Left colon (tissue), 2 donors: ENCODE results near the gene STK16. TPM values are rescaled to one million over a fixed set of nuclear protein-coding genes. Genes with fewer than 3 reads are reported as not detected.

Experiments
- ATAC-seq: fragments of 200-7000 bp; cut with Tn5 transposase; one replicate; pipeline ENCODE4 v1.9.1; 2020; ENCODE audit warnings: mild to moderate bottlenecking, moderate library complexity
- DNase-seq, 2 donors: peaks; one replicate each; pipeline ENCODE4 v3.0.0-alpha.2; 2020
- intact Hi-C, 2 donors: fragments of 100-400 bp; cut with DNase I in 1 of 2; cut with micrococcal nuclease in 1 of 2; formaldehyde crosslinking; loops; one replicate each; pipeline versions ENCODE4 v1.11.2 to v1.14.0; 2022; cut with DNase I, micrococcal nuclease
- total RNA-seq, 2 donors: library from RNA; stranded (reverse); fragmentation: NEBNext Ultra II Directional; extraction: Animal tissue kit (Norgen Biotek cat#: 25700); gene quantifications; one replicate each; pipeline ENCODE4 v1.2.1, GENCODE V29; 2021
- donor health status: DM: no; HTN: no; CAD: no.
- donor health status: DM: yes; HTN: yes; CAD: no.

Gene STK16
- total RNA-seq, 2 donors from 2014 or later = 41.9 to 42.5 TPM

- intact Hi-C loops = no loop called here
- ATAC-seq = peak; percentile 93
- peak; percentile 98 to 99 for DNase-seq
Measured at GRCh38 chr2:219229305-219230058, 15.8 kb upstream of the STK16 start, which contains the start of the genes ANKZF1 and ATG9A. TSS of gene ANKZF1 (plus strand) at chr2:219229806. CDS start at chr2:219230258, 452 bp downstream. TSS of gene ATG9A (minus strand) at chr2:219229636. CDS start at chr2:219228024, 1,612 bp downstream.

- DNase-seq = peak; percentile 66 to 75
- peak; percentile 68 for ATAC-seq
- intact Hi-C loops = no loop called here
Measured at GRCh38 chr2:219230059-219230540, 15.2 kb upstream of the STK16 start.

- DNase-seq = no peak
- intact Hi-C loops = no loop called here
- ATAC-seq = no peak
Measured at GRCh38 chr2:219234331-219234730, 10.9 kb upstream of the STK16 start.

GRCh38 chr2:219243291-219243761 lies 2.0 kb upstream of the STK16 start:
- ATAC-seq (peak; percentile 55), DNase-seq (peak; percentile 56 to 64)
- intact Hi-C loops = no loop called here

- intact Hi-C loops = no loop called here
- DNase-seq = peak in 1 of 2 donors; percentile 41
- no peak for ATAC-seq
Measured at GRCh38 chr2:219244789-219245147, 511 bp upstream of the STK16 start.

- DNase-seq (no peak), ATAC-seq (no peak)
- intact Hi-C loops = no loop called here
Measured at GRCh38 chr2:219245899-219246230, 586 bp downstream of the STK16 start.

- ATAC-seq (no peak), DNase-seq (no peak)
- intact Hi-C loops = no loop called here
Measured at GRCh38 chr2:219246559-219246958, 1.3 kb downstream of the STK16 start.

- peak in 1 of 2 donors; percentile 19 for DNase-seq
- intact Hi-C loops = no loop called here
- no peak for ATAC-seq
Measured at GRCh38 chr2:219247678-219248642, 2.7 kb downstream of the STK16 start.

GRCh38 chr2:219248845-219249202 lies 3.5 kb downstream of the STK16 start:
- ATAC-seq = no peak
- no peak for DNase-seq
- intact Hi-C loops = no loop called here

- peak; percentile 67 for ATAC-seq
Measured at GRCh38 chr2:219249203-219249980, 4.1 kb downstream of the STK16 start.

GRCh38 chr2:219250049-219250781 lies 4.9 kb downstream of the STK16 start:
- intact Hi-C loops = no loop called here
- no peak for ATAC-seq
- DNase-seq = peak in 1 of 2 donors; percentile 33

More at GRCh38 chr2:219249203-219249980, 4.1 kb downstream of the STK16 start:
- peak; percentile 92 to 93 for DNase-seq
- intact Hi-C loops = no loop called here

- intact Hi-C loops = no loop called here
- ATAC-seq (no peak), DNase-seq (no peak)
Measured at GRCh38 chr2:219251656-219252055, 6.4 kb downstream of the STK16 start.

- ATAC-seq (no peak), DNase-seq (peak in 1 of 2 donors; percentile 23)
- intact Hi-C loops = no loop called here
Measured at GRCh38 chr2:219252084-219252483, 6.8 kb downstream of the STK16 start.

GRCh38 chr2:219252570-219252899 lies 7.3 kb downstream of the STK16 start:
- ATAC-seq (no peak), DNase-seq (peak in 1 of 2 donors; percentile 59)
- intact Hi-C loops = no loop called here

- intact Hi-C loops = no loop called here
- DNase-seq = peak; percentile 51 to 63
- peak; percentile 6 for ATAC-seq
Measured at GRCh38 chr2:219252900-219253752, 7.8 kb downstream of the STK16 start, which contains the start of gene TUBA4B. TSS of gene TUBA4B (plus strand) at chr2:219253243. CDS start at chr2:219253408, 165 bp downstream.

GRCh38 chr2:219253753-219254589 lies 8.7 kb downstream of the STK16 start, which contains the start of gene TUBA4A:
TSS of gene TUBA4A (minus strand) at chr2:219253918. CDS start at chr2:219253858, 60 bp downstream.
- DNase-seq (peak; percentile 87 to 94), ATAC-seq (peak; percentile 73)
- intact Hi-C loops = no loop called here
